Mesothelial cell of epicardium (in vitro differentiated cells): ENCODE measurements around the gene PEX11B. TPM values are rescaled to one million over a fixed set of nuclear protein-coding genes. Genes with fewer than 3 reads are reported as not detected.
"Not testable (repeated sequence)": the region's sequence is repeated elsewhere in the genome, so short reads cannot be mapped to it uniquely, and the experiment has no call there.

ENCODE experiments used
- DNase-seq, 2 experiments: peaks; one replicate each; pipeline ENCODE4 v3.0.0; 2021; ENCODE audit warnings: low spot score in 2 of 2; ENCODE audit not compliant: unreplicated experiment in 2 of 2
- H3K27ac Mint-ChIP-seq: 2 replicates; pipeline ENCODE4 v1.8.0; 2021; ENCODE audit warnings: mixed read lengths
- H3K27me3 Mint-ChIP-seq: 2 replicates; pipeline ENCODE4 v1.8.0; 2021; ENCODE audit warnings: low read depth, mixed read lengths
- H3K36me3 Mint-ChIP-seq: 2 replicates; pipeline ENCODE4 v1.8.0; 2021; ENCODE audit warnings: mixed read lengths
- H3K4me1 Mint-ChIP-seq: 2 replicates; pipeline ENCODE4 v1.8.0; 2021; ENCODE audit warnings: mixed read lengths
- H3K4me3 Mint-ChIP-seq: 2 replicates; pipeline ENCODE4 v1.8.0; 2021; ENCODE audit warnings: mild to moderate bottlenecking, moderate library complexity, mixed read lengths
- H3K9me3 Mint-ChIP-seq: 2 replicates; pipeline ENCODE4 v1.8.0; 2021; ENCODE audit warnings: mixed read lengths
- total RNA-seq: library from RNA; stranded (reverse); gene quantifications from 3 replicates; pipeline ENCODE4 v1.2.1, GENCODE V29; 2021
- TF ChIP-seq, protein P1 (sequence below): fragments of 200-600 bp; sonication (generic); IDR thresholded peaks from one replicate; pipeline ENCODE4 v1.5.0; 2021; ENCODE audit warnings: antibody characterized with exemption; ENCODE audit not compliant: unreplicated experiment

PEX11B gene
- total RNA-seq, 1 donor from 2014 or later: 26.8 TPM

DNA sequence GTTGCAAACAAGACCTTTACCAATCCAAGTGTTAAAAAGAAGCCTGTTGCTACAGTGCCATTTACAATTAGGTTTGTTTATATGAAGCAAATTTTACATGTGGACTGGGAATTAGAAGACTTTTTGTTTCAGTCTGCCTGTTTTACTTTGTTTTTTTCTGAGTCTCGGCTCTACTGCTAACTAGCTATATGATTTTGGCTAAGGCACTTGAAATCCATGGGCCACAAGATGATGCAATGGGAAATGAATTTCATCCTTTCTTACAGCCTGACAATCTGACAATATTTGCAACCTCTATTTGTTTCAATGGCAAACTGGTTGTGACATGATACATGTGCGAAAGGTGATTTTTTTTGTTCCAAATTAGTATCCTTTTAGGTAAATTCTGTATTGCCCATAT is 3.7 kb upstream of the PEX11B start:
- H3K27me3 Mint-ChIP-seq: no peaks in the 10 kb centered on the region
- H3K9me3 Mint-ChIP-seq: no peaks in the 10 kb centered on the region
- no peak overlapping the region for H3K27ac Mint-ChIP-seq
- H3K4me3 Mint-ChIP-seq: no peak overlapping the region
- TF ChIP-seq, protein P1, sequence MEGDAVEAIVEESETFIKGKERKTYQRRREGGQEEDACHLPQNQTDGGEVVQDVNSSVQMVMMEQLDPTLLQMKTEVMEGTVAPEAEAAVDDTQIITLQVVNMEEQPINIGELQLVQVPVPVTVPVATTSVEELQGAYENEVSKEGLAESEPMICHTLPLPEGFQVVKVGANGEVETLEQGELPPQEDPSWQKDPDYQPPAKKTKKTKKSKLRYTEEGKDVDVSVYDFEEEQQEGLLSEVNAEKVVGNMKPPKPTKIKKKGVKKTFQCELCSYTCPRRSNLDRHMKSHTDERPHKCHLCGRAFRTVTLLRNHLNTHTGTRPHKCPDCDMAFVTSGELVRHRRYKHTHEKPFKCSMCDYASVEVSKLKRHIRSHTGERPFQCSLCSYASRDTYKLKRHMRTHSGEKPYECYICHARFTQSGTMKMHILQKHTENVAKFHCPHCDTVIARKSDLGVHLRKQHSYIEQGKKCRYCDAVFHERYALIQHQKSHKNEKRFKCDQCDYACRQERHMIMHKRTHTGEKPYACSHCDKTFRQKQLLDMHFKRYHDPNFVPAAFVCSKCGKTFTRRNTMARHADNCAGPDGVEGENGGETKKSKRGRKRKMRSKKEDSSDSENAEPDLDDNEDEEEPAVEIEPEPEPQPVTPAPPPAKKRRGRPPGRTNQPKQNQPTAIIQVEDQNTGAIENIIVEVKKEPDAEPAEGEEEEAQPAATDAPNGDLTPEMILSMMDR: no peak
- DNase-seq: no peak
- peaks cover 8% of the 10 kb centered on the region for H3K36me3 Mint-ChIP-seq
- H3K4me1 Mint-ChIP-seq: peaks cover 21% of the 10 kb centered on the region

DNA sequence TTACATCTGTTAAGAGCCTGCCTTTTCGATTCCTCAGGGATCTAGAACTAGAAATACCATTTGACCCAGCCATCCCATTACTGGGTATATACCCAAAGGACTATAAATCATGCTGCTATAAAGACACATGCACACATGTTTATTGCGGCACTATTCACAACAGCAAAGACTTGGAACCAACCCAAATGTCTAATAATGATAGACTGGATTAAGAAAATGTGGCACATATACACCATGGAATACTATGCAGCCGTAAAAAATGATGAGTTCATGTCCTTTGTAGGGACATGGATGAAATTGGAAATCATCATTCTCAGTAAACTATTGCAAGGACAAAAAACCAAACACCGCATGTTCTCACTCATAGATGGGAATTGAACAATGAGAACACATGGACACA is 1.8 kb upstream of the PEX11B start:
- not testable (repeated sequence) for DNase-seq, H3K27ac Mint-ChIP-seq, H3K27me3 Mint-ChIP-seq, H3K36me3 Mint-ChIP-seq, H3K9me3 Mint-ChIP-seq
- Mint-ChIP-seq H3K4me1 (peaks cover 25% of the 10 kb centered on the region), H3K4me3 (peak overlapping the region; percentile 91)

DNA sequence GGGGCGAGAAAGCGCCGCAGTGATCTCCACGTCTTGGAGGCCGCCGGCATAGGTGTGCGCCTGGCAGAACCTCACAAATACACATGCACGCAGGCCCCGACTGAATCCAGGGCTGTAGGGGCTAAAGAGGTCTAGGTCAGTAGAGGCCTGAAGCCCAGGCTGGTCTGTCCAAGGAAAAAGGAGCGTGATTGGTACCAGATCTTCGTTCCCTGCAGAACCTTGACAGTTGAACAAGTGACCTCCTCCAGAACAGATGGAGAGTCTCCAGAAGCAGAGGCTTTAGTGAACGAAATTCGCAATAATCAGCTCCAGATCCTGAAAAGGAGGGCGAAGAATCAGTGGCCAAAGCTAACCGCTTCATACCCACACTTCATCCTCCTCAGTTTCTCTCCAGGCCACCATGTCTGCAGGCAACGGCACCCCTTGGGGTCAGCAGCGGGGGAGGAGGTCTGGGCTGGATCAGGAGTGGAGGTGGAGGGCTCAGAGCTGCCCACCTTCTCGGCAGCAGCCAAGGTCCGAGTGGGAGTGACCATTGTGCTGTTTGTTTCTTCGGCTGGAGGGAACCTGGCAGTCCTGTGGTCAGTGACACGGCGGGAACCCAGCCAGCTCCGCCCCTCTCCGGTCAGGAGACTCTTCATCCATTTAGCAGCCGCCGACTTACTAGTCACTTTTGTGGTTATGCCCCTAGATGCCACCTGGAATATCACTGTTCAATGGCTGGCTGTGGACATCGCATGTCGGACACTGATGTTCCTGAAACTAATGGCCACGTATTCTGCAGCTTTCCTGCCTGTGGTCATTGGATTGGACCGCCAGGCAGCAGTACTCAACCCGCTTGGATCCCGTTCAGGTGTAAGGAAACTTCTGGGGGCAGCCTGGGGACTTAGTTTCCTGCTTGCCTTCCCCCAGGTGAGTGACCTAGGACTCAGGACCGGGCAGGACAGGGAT is 749 bp upstream of the PEX11B start:
- DNase-seq: no peak
- H3K9me3 Mint-ChIP-seq: no peaks in the 10 kb centered on the region
- H3K4me3 Mint-ChIP-seq: peak overlapping the region; percentile 91
- TF ChIP-seq, protein P1: no peak
- no peaks in the 10 kb centered on the region for H3K27me3 Mint-ChIP-seq
- H3K36me3 Mint-ChIP-seq: peaks cover 15% of the 10 kb centered on the region
- peaks cover 25% of the 10 kb centered on the region for H3K4me1 Mint-ChIP-seq
- H3K27ac Mint-ChIP-seq: peak overlapping the region; percentile 93

DNA sequence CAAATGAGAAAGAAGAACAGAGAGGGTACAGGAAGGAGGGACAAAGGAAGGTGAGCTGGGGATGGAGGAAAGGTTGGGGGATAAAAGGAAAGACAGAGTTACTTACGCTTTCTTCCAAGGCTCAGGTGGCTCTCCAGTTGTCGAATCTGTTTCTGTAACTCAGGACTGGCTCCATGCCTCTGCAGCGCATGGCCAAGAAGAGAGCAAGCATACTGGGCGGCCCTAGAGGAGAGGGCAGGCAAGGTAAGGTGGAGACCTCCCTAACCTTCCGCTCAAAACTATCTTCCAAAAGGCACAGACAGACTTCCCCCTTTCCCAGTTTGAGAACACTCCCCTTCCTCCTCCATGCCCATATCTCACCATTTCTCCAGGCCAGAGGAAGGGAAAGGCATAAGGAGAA is 922 bp downstream of the PEX11B start:
- Mint-ChIP-seq H3K9me3 (no peaks in the 10 kb centered on the region), H3K4me1 (peaks cover 25% of the 10 kb centered on the region), H3K27ac (peak overlapping the region; percentile 93), H3K27me3 (no peaks in the 10 kb centered on the region), H3K36me3 (peaks cover 18% of the 10 kb centered on the region), H3K4me3 (peak overlapping the region; percentile 91)
- DNase-seq: no peak
- TF ChIP-seq, protein P1: no peak

DNA sequence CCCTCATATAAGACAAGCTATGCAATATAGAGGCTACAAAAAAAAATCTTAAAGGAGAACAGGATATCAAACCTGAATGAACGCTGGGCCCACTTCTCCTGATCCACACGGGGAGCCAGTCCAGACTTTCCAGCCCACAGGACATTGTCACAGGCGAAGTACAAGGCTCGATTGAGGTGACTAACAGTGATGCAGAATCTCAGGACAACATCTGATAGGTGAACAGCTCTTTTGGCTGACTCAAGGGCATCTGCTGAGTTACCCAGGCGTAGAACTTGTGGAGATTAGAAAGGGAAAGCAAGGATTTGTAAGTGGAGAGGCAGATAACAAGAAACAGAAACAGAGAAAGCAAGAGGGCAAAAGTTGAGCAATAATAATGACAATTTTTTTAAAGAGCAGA is 1.8 kb downstream of the PEX11B start:
- no peak overlapping the region for H3K27ac Mint-ChIP-seq
- H3K36me3 Mint-ChIP-seq: peaks cover 24% of the 10 kb centered on the region
- H3K4me1 Mint-ChIP-seq: peaks cover 25% of the 10 kb centered on the region
- TF ChIP-seq, protein P1: no peak
- H3K4me3 Mint-ChIP-seq: peak overlapping the region; percentile 91
- no peak for DNase-seq
- H3K9me3 Mint-ChIP-seq: no peaks in the 10 kb centered on the region
- H3K27me3 Mint-ChIP-seq: no peaks in the 10 kb centered on the region

DNA sequence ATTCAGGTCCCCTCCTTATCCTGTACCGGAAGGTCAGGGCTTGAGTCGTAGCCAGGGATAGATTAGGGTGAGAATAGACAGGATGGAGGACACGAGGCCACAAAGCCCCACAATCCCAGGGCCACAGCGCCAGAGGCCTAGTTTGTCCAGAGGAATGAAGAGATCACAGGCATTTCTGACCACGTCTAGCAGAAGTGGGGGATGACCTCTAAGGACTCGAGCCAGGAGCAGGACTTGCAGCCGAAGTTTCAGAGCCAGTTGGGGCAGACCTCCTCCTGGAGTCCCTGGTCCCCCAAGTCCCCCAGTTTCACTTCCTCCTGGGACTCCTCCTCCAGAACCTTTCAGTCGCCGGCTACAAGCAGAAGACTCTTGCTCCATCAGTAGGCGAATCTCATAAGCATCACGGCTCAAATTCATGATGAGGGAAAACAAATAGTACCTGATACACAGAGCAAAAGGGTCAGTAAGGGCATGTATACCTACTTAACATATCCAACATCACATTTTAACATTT is 6.3 kb downstream of the PEX11B start:
- DNase-seq: no peak
- Mint-ChIP-seq H3K36me3 (peaks cover 28% of the 10 kb centered on the region), H3K27ac (no peak overlapping the region), H3K4me1 (peaks cover 9% of the 10 kb centered on the region), H3K9me3 (no peaks in the 10 kb centered on the region), H3K4me3 (no peak overlapping the region), H3K27me3 (no peaks in the 10 kb centered on the region)
- TF ChIP-seq, protein P1: no peak
